Measurements from ENCODE around the gene FKBP1A. TPM values are rescaled to one million over a fixed set of nuclear protein-coding genes. Genes with fewer than 3 reads are reported as not detected.

Gene FKBP1A
- polyA plus RNA-seq, 1 of the 3 experiments (the other 2 are of a cell fraction), result 362 TPM

DNA sequence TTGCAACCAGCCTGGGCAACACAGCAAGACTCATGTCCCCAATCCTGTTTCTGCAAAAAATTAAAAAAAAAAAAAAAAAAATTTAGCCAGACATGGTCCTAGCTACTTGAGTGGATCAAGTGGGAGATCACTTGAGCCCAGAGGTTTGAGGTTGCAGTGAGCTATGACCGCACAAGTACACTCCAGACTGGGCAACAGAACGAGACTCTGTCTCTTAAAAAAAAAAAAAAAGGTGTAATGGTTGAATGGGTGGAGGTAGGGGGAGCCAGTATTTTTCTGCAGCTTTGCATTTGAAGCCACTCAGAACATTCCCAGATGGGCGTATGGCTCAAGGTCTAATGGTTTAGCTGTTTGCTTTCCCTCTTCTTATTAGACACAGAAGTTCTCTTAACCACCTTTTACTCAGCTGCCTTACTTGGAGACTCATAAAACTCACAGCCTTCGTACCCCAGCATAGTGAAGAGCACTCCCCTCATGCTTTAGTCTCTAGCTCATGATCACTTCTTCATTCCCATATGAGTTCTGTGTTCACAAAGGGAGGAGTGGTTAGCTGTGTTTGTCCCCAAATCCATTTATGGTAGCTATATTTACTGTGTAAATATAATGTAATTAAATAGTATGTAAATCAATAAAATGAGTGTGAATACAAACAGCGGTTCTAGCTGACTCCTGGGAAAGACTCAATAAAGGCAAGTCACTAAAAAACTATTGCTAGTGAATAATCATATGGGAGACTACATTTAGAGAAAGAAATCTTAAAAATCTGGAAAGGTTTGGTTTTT is 9.0 kb downstream of the FKBP1A start:
- no peak overlapping the region for H3K4me2 ChIP-seq
- POLR2A ChIA-PET, result interaction anchor here (0.7 kb wide), 1 partner anchor 9 kb away, joined by 5 read pairs; no protein-coding TSS in a partner anchor
- TF ChIP-seq NRF1 (IDR thresholded peaks at IDR 0.05; ENCODE audit: low read depth, low read length) (no peak), TAF1 (IDR thresholded peaks at IDR 0.05; ENCODE audit: borderline replicate concordance, low read depth, low read length) (no peak), TEAD4 (IDR thresholded peaks at IDR 0.05; ENCODE audit: borderline replicate concordance, insufficient read depth) (no peak), GATA2 (CRISPR knock-in tag; IDR thresholded peaks at IDR 0.05) (no peak), SIN3A (IDR thresholded peaks at IDR 0.05; ENCODE audit: borderline replicate concordance, low read depth, low read length) (no peak), RXRA (IDR thresholded peaks at IDR 0.05; ENCODE audit: borderline replicate concordance, low read depth) (no peak), ELF1 (IDR thresholded peaks at IDR 0.05) (no peak), FOSL2 (IDR thresholded peaks at IDR 0.05; ENCODE audit: borderline replicate concordance, low read depth) (no peak), CHD2 (IDR thresholded peaks at IDR 0.05; ENCODE audit: low read length, partially characterized antibody) (no peak), GABPA (IDR thresholded peaks at IDR 0.05; ENCODE audit: low read depth) (no peak), NFIC (IDR thresholded peaks at IDR 0.05; ENCODE audit: borderline replicate concordance) (no peak), YY1 (IDR thresholded peaks at IDR 0.05; ENCODE audit: low read depth) (no peak), JUND (IDR thresholded peaks at IDR 0.05) (no peak), MEF2A (IDR thresholded peaks at IDR 0.05; ENCODE audit: borderline replicate concordance, low read depth) (no peak), SMC3 (IDR thresholded peaks at IDR 0.05; ENCODE audit: low read depth, low read length) (no peak), EZH2phosphoT487 (IDR thresholded peaks at IDR 0.05; ENCODE audit: borderline replicate concordance, low read depth) (no peak), POLR2AphosphoS5 (IDR thresholded peaks at IDR 0.05; ENCODE audit: low read depth, low read length) (no peak)
- TF ChIP-seq, protein P1, sequence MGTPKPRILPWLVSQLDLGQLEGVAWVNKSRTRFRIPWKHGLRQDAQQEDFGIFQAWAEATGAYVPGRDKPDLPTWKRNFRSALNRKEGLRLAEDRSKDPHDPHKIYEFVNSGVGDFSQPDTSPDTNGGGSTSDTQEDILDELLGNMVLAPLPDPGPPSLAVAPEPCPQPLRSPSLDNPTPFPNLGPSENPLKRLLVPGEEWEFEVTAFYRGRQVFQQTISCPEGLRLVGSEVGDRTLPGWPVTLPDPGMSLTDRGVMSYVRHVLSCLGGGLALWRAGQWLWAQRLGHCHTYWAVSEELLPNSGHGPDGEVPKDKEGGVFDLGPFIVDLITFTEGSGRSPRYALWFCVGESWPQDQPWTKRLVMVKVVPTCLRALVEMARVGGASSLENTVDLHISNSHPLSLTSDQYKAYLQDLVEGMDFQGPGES (IDR thresholded peaks at IDR 0.05; ENCODE audit: low read depth, low read length), result no peak
- H3K9ac ChIP-seq, result no peak overlapping the region
- H3K79me2 ChIP-seq (ENCODE audit: insufficient read depth), result peaks cover 100% of the 10 kb centered on the region
- no peaks in the 10 kb centered on the region for H3F3A ChIP-seq (replicated peaks; ENCODE audit: insufficient read depth)
- DNase-seq, result no peak
- CTCF ChIA-PET, result interaction anchor here (0.6 kb wide), 1 partner anchor 67 kb away, joined by 4 read pairs; no protein-coding TSS in a partner anchor
- no peaks in the 10 kb centered on the region for H3K9me2 ChIP-seq
- peaks cover 8 to 24% of the 10 kb centered on the region in 2 experiments for H3K36me3 ChIP-seq (replicated peaks in 1 of 2; ENCODE audit: control insufficient read depth in 1 of 2, insufficient read depth in 2 of 2, low read length in 1 of 2)
- H3K27ac ChIP-seq (ENCODE audit: low read depth in 2 of 2, low read length in 1 of 2), result no peak overlapping the region
- H2AFZ ChIP-seq (ENCODE audit: low read depth), result no peak overlapping the region
- no peaks in the 10 kb centered on the region for H3K27me3 ChIP-seq (ENCODE audit: insufficient read depth)
- H3K4me1 ChIP-seq (ENCODE audit: control insufficient read depth in 1 of 2, insufficient read depth in 2 of 2, low read depth in 1 of 2, low read length in 1 of 2), result peaks cover 0 to 8% of the 10 kb centered on the region in 2 experiments; a peak in 2 of 4 replicates
- H4K20me1 ChIP-seq (ENCODE audit: insufficient read depth), result peaks cover 99% of the 10 kb centered on the region
- H3K9me3 ChIP-seq, result no peaks in the 10 kb centered on the region
- 91% methylated on average over 5 of the region's 5 CpGs for WGBS (ENCODE audit: low lambda C conversion rate)
- no peak overlapping the region for H3K4me3 ChIP-seq (ENCODE audit: low read depth in 2 of 2, low read length in 1 of 2)

DNA sequence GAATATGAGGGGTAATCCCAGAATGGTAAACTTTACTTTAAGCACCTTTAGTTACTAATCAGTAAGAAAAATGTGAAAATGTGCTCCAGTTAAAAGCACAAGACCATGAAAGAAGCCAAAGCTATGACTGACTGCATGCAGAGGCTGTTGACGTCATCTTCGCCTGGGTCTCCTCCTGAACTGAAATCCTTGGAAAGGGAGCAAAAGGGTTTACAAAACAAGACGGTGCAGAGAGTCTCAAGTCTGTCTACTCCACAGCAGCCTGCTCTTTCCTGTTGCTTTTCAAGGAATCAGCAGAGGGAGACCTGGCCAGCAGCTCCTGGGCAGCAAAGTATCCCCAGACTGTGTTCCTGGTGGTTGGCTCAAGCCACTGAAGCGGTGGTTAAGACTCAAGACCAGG is 10.2 kb downstream of the FKBP1A start:
- Histone ChIP-seq H3K4me2 (no peak overlapping the region), H3K27ac (ENCODE audit: low read depth in 2 of 2, low read length in 1 of 2) (no peak overlapping the region), H3K27me3 (ENCODE audit: insufficient read depth) (no peaks in the 10 kb centered on the region), H2AFZ (ENCODE audit: low read depth) (no peak overlapping the region), H3K9ac (no peak overlapping the region), H3K9me3 (no peaks in the 10 kb centered on the region), H3K79me2 (ENCODE audit: insufficient read depth) (peaks cover 100% of the 10 kb centered on the region), H4K20me1 (ENCODE audit: insufficient read depth) (peaks cover 99% of the 10 kb centered on the region), H3K9me2 (no peaks in the 10 kb centered on the region), H3K4me1 (ENCODE audit: control insufficient read depth in 1 of 2, insufficient read depth in 2 of 2, low read depth in 1 of 2, low read length in 1 of 2) (peaks cover 0 to 9% of the 10 kb centered on the region in 2 experiments; a peak in 2 of 4 replicates), H3F3A (replicated peaks; ENCODE audit: insufficient read depth) (no peaks in the 10 kb centered on the region), H3K36me3 (replicated peaks in 1 of 2; ENCODE audit: control insufficient read depth in 1 of 2, insufficient read depth in 2 of 2, low read length in 1 of 2) (peaks cover 8 to 21% of the 10 kb centered on the region in 2 experiments), H3K4me3 (ENCODE audit: low read depth in 2 of 2, low read length in 1 of 2) (no peak overlapping the region)
- ChIA-PET CTCF (no interaction called here), POLR2A (interaction anchor here (1.1 kb wide), 1 partner anchor 9 kb away, joined by 3 read pairs; no protein-coding TSS in a partner anchor)
- 90% methylated on average over 4 of the region's 4 CpGs for WGBS (ENCODE audit: low lambda C conversion rate)
- no peak for DNase-seq
- TF ChIP-seq ELF1 (IDR thresholded peaks at IDR 0.05) (no peak), JUND (IDR thresholded peaks at IDR 0.05) (no peak)

Data from SK-N-SH (cell line).